ENCODE measurements around the gene MBIP. TPM values are rescaled to one million over a fixed set of nuclear protein-coding genes. Genes with fewer than 3 reads are reported as not detected.
A peak's percentile ranks its signal among the peaks of the same experiment; 100 is the strongest.

MBIP gene
- total RNA-seq, 1 donor from 2014 or later: 119 TPM

DNA sequence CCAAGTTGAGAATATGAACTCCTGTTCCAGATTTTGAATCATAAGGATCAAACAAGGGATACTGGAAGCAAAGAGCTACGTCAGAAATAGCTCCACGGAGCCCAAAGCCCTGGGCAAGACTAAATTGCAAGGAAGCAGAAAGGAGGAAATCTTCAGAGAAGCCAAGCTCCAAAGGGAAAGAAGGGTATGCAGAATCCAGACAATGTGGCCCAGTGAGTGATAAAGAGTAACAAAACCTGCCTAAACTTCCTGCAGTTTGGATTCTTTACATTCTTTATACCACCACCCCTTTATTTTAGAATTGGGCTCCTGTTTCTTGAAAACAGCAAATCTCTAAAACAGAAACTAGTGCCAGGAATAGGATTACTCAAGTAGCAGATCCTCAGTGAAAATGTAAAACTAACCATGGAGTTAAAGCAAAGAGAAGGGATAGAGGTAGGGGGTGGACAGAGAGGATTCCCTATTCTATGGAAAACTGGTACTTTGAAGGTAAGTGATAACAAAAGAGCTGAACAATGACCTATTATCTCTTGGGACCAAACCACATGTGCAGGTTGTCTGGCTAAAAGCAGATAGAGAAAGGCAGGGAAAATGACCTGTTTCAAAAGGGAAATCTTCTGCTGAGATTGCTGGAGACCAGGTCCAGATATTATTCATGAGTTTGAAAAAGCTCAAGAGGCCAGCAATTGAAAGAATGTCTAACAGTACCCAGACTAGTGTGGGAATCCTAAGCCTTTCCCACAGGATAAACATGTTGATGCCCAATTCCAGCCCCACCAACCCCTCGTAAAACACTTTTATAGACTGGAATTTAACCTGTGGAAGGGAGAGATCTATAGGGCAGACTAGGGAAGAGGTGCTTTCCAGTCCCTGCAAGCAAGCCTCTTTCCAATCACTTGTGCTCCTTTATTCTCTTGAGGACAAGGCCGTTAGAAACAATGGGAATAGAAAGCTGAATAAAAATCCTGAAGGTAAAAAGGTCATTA lies 24.5 kb downstream of the MBIP start:
- Histone ChIP-seq H3K4me3 (no peak overlapping the region), H3K27ac (no peak overlapping the region), H3K9me3 (no peaks in the 10 kb centered on the region), H3K4me1 (no peaks in the 10 kb centered on the region), H3K27me3 (no peaks in the 10 kb centered on the region), H3K36me3 (peaks cover 41% of the 10 kb centered on the region)
- intact Hi-C loops (cut with DNase I): no loop called here
- TF ChIP-seq, protein P1, sequence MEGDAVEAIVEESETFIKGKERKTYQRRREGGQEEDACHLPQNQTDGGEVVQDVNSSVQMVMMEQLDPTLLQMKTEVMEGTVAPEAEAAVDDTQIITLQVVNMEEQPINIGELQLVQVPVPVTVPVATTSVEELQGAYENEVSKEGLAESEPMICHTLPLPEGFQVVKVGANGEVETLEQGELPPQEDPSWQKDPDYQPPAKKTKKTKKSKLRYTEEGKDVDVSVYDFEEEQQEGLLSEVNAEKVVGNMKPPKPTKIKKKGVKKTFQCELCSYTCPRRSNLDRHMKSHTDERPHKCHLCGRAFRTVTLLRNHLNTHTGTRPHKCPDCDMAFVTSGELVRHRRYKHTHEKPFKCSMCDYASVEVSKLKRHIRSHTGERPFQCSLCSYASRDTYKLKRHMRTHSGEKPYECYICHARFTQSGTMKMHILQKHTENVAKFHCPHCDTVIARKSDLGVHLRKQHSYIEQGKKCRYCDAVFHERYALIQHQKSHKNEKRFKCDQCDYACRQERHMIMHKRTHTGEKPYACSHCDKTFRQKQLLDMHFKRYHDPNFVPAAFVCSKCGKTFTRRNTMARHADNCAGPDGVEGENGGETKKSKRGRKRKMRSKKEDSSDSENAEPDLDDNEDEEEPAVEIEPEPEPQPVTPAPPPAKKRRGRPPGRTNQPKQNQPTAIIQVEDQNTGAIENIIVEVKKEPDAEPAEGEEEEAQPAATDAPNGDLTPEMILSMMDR (IDR thresholded peaks at IDR 0.05): no peak
- DNase-seq (no peak), ATAC-seq (no peak)

DNA sequence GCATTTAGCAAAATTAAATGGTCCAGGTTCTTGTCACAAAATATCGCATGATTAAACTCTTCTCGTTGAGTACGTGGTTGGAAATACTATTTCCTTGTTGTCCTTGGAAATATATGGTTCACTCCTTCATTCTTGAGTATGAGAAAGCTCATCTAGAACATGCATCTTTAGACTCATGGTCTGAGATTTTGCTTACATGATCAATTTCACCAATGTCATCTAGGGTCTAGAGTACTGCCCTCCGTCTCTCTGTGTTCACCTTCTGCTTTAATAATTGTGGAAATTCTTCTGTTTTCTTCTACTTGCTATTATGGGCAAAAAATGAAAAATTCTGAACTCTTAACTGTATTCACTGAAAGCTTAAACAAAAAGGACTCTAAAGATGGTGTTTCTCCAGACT lies 25.9 kb downstream of the MBIP start:
- Histone ChIP-seq H3K27ac (no peak overlapping the region), H3K36me3 (peaks cover 27% of the 10 kb centered on the region), H3K27me3 (no peaks in the 10 kb centered on the region), H3K4me3 (no peak overlapping the region), H3K4me1 (no peaks in the 10 kb centered on the region), H3K9me3 (no peaks in the 10 kb centered on the region)
- intact Hi-C loops (cut with DNase I): no loop called here
- ATAC-seq (no peak), DNase-seq (no peak)
- TF ChIP-seq, protein P1 (IDR thresholded peaks at IDR 0.05): no peak

DNA sequence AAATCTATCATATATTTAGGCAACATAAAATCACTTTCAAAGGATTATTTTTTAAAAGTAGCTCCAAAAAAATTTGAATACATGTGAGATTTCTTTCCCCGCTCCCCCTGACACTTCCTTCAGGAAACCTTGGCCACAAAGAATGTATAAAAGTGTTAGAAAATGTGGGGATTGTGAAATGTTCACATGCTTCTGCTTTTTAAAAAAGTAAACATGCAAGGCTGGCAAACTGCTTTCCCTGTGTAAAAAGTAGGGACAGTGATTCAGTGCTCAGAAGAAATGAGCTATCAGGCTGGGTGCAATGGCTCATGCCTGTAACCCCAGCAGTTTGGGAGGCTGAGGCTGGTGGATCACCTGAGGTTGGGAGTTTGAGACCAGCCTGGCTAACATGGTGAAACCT lies 26.6 kb downstream of the MBIP start:
- DNase-seq (no peak), ATAC-seq (peak; percentile 77)
- intact Hi-C loops (cut with DNase I): no loop called here
- no peak overlapping the region for H3K4me3 ChIP-seq
- H3K4me1 ChIP-seq: no peaks in the 10 kb centered on the region
- TF ChIP-seq, protein P1 (IDR thresholded peaks at IDR 0.05): no peak
- H3K27ac ChIP-seq: no peak overlapping the region
- no peaks in the 10 kb centered on the region for H3K27me3 ChIP-seq
- H3K36me3 ChIP-seq: peaks cover 20% of the 10 kb centered on the region
- H3K9me3 ChIP-seq: no peaks in the 10 kb centered on the region

DNA sequence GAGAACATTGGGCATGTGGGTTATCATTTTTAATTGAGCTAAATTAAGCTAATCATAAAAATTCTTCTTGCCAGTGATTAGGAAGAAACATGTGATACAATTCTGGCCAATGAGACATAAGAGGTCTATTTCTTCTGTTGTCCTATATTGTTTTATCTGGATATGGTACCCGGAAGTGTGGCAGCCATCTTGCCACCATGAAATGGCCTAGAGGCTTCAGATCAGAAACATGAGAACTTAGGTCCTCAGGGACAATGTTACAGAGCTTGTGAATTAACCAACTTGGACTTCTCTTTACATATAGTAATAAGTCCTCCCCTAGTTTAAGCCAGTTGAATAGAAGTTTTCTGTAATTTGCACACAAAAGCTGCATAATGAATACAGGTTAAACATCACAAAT lies 30.5 kb downstream of the MBIP start:
- no peak for DNase-seq
- intact Hi-C loops (cut with DNase I): no loop called here
- no peak for ATAC-seq
- no peak overlapping the region for H3K27ac ChIP-seq
- no peaks in the 10 kb centered on the region for H3K27me3 ChIP-seq
- H3K4me1 ChIP-seq: no peaks in the 10 kb centered on the region
- TF ChIP-seq, protein P1 (IDR thresholded peaks at IDR 0.05): no peak
- H3K4me3 ChIP-seq: no peak overlapping the region
- H3K36me3 ChIP-seq: no peaks in the 10 kb centered on the region
- no peaks in the 10 kb centered on the region for H3K9me3 ChIP-seq

DNA sequence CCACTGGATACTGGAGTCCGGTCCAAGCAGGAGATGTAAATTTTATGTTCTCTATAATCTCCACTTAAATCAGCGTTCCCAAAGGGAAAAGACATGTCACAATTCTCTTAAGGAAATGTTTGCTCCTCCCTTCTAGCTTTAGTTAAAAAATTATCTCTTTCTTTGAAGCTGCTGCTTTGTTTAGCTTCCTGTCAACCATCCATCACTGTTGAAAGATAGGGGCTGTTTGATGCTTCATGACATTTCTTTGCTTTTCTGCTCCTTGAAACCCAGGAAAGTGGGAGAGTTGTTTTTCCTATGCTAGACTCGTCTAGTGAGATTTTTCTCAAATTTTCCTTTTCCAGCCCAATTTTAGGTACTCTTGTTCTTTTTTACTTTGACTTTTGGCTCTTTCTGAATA lies 31.9 kb downstream of the MBIP start:
- TF ChIP-seq, protein P1 (IDR thresholded peaks at IDR 0.05): no peak
- Histone ChIP-seq H3K9me3 (no peaks in the 10 kb centered on the region), H3K27me3 (no peaks in the 10 kb centered on the region), H3K27ac (no peak overlapping the region), H3K4me3 (no peak overlapping the region), H3K36me3 (no peaks in the 10 kb centered on the region), H3K4me1 (no peaks in the 10 kb centered on the region)
- intact Hi-C loops (cut with DNase I): no loop called here
- no peak for DNase-seq
- ATAC-seq: no peak

Data from upper lobe of right lung (tissue), 1 donor.